A673 (cell line): ENCODE data around the gene MUC12. TPM values are rescaled to one million over a fixed set of nuclear protein-coding genes. Genes with fewer than 3 reads are reported as not detected.
A peak's percentile ranks its signal among the peaks of the same experiment; 100 is the strongest.
"Not testable (repeated sequence)": the region's sequence is repeated elsewhere in the genome, so short reads cannot be mapped to it uniquely, and the experiment has no call there.

ENCODE experiments used
- BruUV-seq: library from RNA; stranded (reverse); fragments of 400-500 nt; replicated peaks from 2 replicates; lab custom pipeline; 2021; lab: Mats Ljungman, UMichigan
- CTCF ChIA-PET: fragments of 300-600 bp; sonication (Branson Sonifier 250); formaldehyde crosslinking; loops from one replicate; lab custom pipeline; 2022; ENCODE audit warnings: antibody characterized with exemption; lab: Charles Lee
- POLR2A ChIA-PET: fragments of 300-600 bp; sonication (Branson Sonifier 250); formaldehyde crosslinking; loops from one replicate; lab custom pipeline; 2022; ENCODE audit warnings: antibody characterized with exemption; ENCODE audit not compliant: low non-redundant PET; lab: Charles Lee
- DNase-seq: peaks from one replicate; pipeline ENCODE4 v3.0.0-alpha.2; 2015; ENCODE audit warnings: low spot score
- H3K27ac ChIP-seq: fragments of 200-600 bp; sonication (generic); 2 replicates; pipeline ENCODE4 v1.5.1; 2016; ENCODE audit warnings: mixed run types, low read depth, mild to moderate bottlenecking, mixed read lengths, antibody characterized with exemption, low read length; ENCODE audit not compliant: poor library complexity, severe bottlenecking
- H3K27me3 ChIP-seq: fragments of 200-600 bp; sonication (generic); replicated peaks from 2 replicates; pipeline ENCODE4 v1.6.1; 2017; ENCODE audit warnings: mixed run types, low read depth, mild to moderate bottlenecking, mixed read lengths, antibody characterized with exemption, low read length; ENCODE audit not compliant: insufficient read depth, poor library complexity
- H3K36me3 ChIP-seq: fragments of 200-600 bp; sonication (generic); 2 replicates; pipeline ENCODE4 v1.6.1; 2016; ENCODE audit warnings: mixed run types, mild to moderate bottlenecking, mixed read lengths, antibody characterized with exemption, low read length; ENCODE audit not compliant: insufficient read depth, poor library complexity, severe bottlenecking
- H3K4me1 ChIP-seq: fragments of 200-600 bp; sonication (generic); 2 replicates; pipeline ENCODE4 v1.6.1; 2017; ENCODE audit warnings: mixed run types, mild to moderate bottlenecking, mixed read lengths, antibody characterized with exemption, low read length; ENCODE audit not compliant: insufficient read depth, poor library complexity, severe bottlenecking
- H3K4me3 ChIP-seq: fragments of 200-600 bp; sonication (generic); 2 replicates; pipeline ENCODE4 v1.5.1; 2016; ENCODE audit warnings: low read depth, mixed run types, mild to moderate bottlenecking, mixed read lengths, low read length; ENCODE audit not compliant: poor library complexity, severe bottlenecking
- H3K9me3 ChIP-seq: fragments of 200-600 bp; sonication (generic); 2 replicates; pipeline ENCODE4 v1.6.1; 2016; ENCODE audit warnings: mixed run types, low read depth, mild to moderate bottlenecking, mixed read lengths, antibody characterized with exemption, low read length; ENCODE audit not compliant: poor library complexity, severe bottlenecking
- CTCF ChIP-seq: fragments of 300-800, 200-600 bp; sonication (generic); conservative IDR thresholded peaks from 2 replicates; pipeline ENCODE4 v1.5.1; 2017; ENCODE audit warnings: low read depth, mild to moderate bottlenecking, antibody characterized with exemption, low read length, moderate library complexity, mixed read lengths
- EZH2 ChIP-seq: fragments of 200-600 bp; sonication (generic); IDR thresholded peaks from 2 replicates; pipeline ENCODE4 v1.6.1; 2017; ENCODE audit warnings: borderline replicate concordance, low read depth, mild to moderate bottlenecking, mixed read lengths, antibody characterized with exemption, low read length; ENCODE audit not compliant: poor library complexity, severe bottlenecking
- intact Hi-C: fragments of 100-400 bp; cut with micrococcal nuclease; formaldehyde crosslinking; loops from one replicate; pipeline ENCODE4 v1.10.0; 2022; ENCODE audit not compliant: unreplicated experiment
- total RNA-seq: library from RNA; stranded (reverse); gene quantifications from 2 replicates; pipeline ENCODE4 v1.2.3, GENCODE V29; 2021

The MUC12 gene
- total RNA-seq, 1 experiment from 2014 or later = 0.67 TPM

DNA sequence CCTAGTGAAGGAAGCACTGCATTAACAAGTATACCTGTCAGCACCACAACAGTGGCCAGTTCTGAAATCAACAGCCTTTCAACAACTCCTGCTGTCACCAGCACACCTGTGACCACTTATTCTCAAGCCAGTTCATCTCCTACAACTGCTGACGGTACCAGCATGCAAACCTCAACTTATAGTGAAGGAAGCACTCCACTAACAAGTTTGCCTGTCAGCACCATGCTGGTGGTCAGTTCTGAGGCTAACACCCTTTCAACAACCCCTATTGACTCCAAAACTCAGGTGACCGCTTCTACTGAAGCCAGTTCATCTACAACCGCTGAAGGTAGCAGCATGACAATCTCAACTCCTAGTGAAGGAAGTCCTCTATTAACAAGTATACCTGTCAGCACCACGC is 66.6 kb downstream of the MUC12 start:
- CTCF ChIA-PET = no interaction called here

DNA sequence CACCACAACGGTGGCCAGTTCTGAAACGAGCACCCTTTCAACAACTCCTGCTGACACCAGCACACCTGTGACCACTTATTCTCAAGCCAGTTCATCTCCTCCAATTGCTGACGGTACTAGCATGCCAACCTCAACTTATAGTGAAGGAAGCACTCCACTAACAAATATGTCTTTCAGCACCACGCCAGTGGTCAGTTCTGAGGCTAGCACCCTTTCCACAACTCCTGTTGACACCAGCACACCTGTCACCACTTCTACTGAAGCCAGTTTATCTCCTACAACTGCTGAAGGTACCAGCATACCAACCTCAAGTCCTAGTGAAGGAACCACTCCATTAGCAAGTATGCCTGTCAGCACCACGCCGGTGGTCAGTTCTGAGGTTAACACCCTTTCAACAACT is 71.9 kb downstream of the MUC12 start:
- POLR2A ChIA-PET, H3K36me3 ChIP-seq, DNase-seq, BruUV-seq, H3K4me1 ChIP-seq, H3K27ac ChIP-seq, H3K4me3 ChIP-seq, H3K9me3 ChIP-seq, intact Hi-C loops, H3K27me3 ChIP-seq, CTCF ChIA-PET: not testable (repeated sequence)

More for the DNA sequence above, 66.6 kb downstream of the MUC12 start:
- POLR2A ChIA-PET = no interaction called here
- intact Hi-C loops = no loop called here
- H3K36me3 ChIP-seq = no peaks in the 10 kb centered on the region
- no peak overlapping the region for H3K27ac ChIP-seq
- no peak overlapping the region for H3K4me3 ChIP-seq
- no TSS peak for BruUV-seq
- TF ChIP-seq EZH2 = no peak
- TF ChIP-seq CTCF = no peak
- no peaks in the 10 kb centered on the region for H3K4me1 ChIP-seq
- H3K27me3 ChIP-seq = peaks cover 9% of the 10 kb centered on the region
- no peak for DNase-seq
- no peaks in the 10 kb centered on the region for H3K9me3 ChIP-seq

GRCh38 chr7:101058355-101058754 is 89.0 kb downstream of the MUC12 start:
- no peaks in the 10 kb centered on the region for H3K4me1 ChIP-seq
- H3K9me3 ChIP-seq = no peaks in the 10 kb centered on the region
- peak; percentile 15 for DNase-seq
- ChIA-PET POLR2A (no interaction called here), CTCF (interaction anchor here (0.5 kb wide), 1 partner anchor 104 kb away, joined by 3 read pairs; no protein-coding TSS in a partner anchor)
- intact Hi-C loops = no loop called here
- TF ChIP-seq EZH2 (no peak), CTCF (no peak)
- H3K27me3 ChIP-seq = peaks cover 48% of the 10 kb centered on the region
- no peaks in the 10 kb centered on the region for H3K36me3 ChIP-seq
- H3K27ac ChIP-seq = no peak overlapping the region
- no peak overlapping the region for H3K4me3 ChIP-seq
- BruUV-seq = no TSS peak

DNA sequence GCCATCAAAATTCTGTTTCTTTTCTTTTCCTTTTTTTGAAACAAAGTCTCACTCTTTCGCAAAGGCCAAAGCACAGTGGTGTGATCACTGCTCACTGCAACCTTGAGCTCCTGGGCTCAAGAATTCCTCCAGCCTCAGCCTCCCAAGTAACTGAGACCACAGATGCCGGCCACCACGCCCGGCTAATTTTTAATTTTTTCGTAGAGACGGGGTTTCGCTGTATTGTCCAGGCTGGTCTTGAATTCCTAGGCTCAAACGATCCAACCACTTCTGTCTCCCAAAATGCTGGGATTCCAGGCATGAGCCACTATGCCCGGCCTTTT is 90.2 kb downstream of the MUC12 start:
- no peaks in the 10 kb centered on the region for H3K4me1 ChIP-seq
- ChIA-PET POLR2A (no interaction called here), CTCF (interaction anchor here (0.6 to 0.7 kb wide), 3 partner anchors 158 to 297 kb away, joined by 3 to 4 read pairs (median 4); no protein-coding TSS in a partner anchor)
- DNase-seq = no peak
- BruUV-seq = no TSS peak
- peaks cover 39% of the 10 kb centered on the region for H3K27me3 ChIP-seq
- H3K36me3 ChIP-seq = no peaks in the 10 kb centered on the region
- no peak overlapping the region for H3K27ac ChIP-seq
- no peaks in the 10 kb centered on the region for H3K9me3 ChIP-seq
- intact Hi-C loops = loop anchor here (1.0 kb wide), 2 partner anchors 93 to 162 kb away; no protein-coding TSS in a partner anchor
- no peak for TF ChIP-seq CTCF
- TF ChIP-seq EZH2 = no peak
- H3K4me3 ChIP-seq = no peak overlapping the region
